GM20000 (cell line): Measurements from ENCODE around the gene MEP1A.

Source experiments
- DNase-seq: peaks from one replicate; pipeline ENCODE4 v3.0.0; 2012; ENCODE audit warnings: low spot score
- CTCF ChIP-seq: IDR thresholded peaks from 2 replicates; pipeline ENCODE4 v1.5.1; 2012; ENCODE audit warnings: mild to moderate bottlenecking, control low read depth; ENCODE audit errors: extremely low read depth, missing control alignments

MEP1A gene

GRCh38 chr6:46792635-46793034, 554 bp upstream of the MEP1A start:
- DNase-seq, result no peak
- no peak for TF ChIP-seq CTCF

GRCh38 chr6:46794068-46794467, 879 bp downstream of the MEP1A start:
- DNase-seq, result no peak
- TF ChIP-seq CTCF, result no peak

- no peak for TF ChIP-seq CTCF
- no peak for DNase-seq
These were observed 2.6 kb downstream of the MEP1A start for GRCh38 chr6:46795816-46796215.

GRCh38 chr6:46796848-46797580, 3.8 kb downstream of the MEP1A start:
- TF ChIP-seq CTCF, result no peak
- DNase-seq, result no peak

GRCh38 chr6:46799657-46800056, 6.5 kb downstream of the MEP1A start:
- no peak for TF ChIP-seq CTCF
- no peak for DNase-seq

GRCh38 chr6:46808806-46809205, 15.6 kb downstream of the MEP1A start:
- DNase-seq, result no peak
- no peak for TF ChIP-seq CTCF

- DNase-seq, result no peak
- TF ChIP-seq CTCF, result no peak
These were observed 21.9 kb downstream of the MEP1A start for GRCh38 chr6:46815130-46815529.
